ENCODE measurements around the gene DSG2. TPM values are rescaled to one million over a fixed set of nuclear protein-coding genes. Genes with fewer than 3 reads are reported as not detected.

The DSG2 gene
- total RNA-seq (98.1 and 105 TPM in 2 replicates), polyA plus RNA-seq (67.7 and 68.1 TPM in 2 replicates)

GRCh38 chr18:31497836-31498573 lies at the start of gene DSG2:
DSG2 (plus strand) TSS chr18:31498177; CDS start chr18:31498252, 75 bp downstream.
- Histone ChIP-seq H3K4me2 (peak within 1 kb of the TSS; percentile 80), H3K4me1 (ENCODE audit: insufficient read depth) (peaks cover 10% of the 10 kb centered on the region), H3K79me2 (peaks cover 40% of the 10 kb centered on the region), H3K27ac (peak within 1 kb of the TSS; percentile 87), H2AFZ (peak within 1 kb of the TSS; percentile 96), H3K9me3 (ENCODE audit: low read depth) (no peaks in the 10 kb centered on the region), H3K4me3 (peak within 1 kb of the TSS; percentile 55), H3K36me3 (replicated peaks; ENCODE audit: insufficient read depth, low read depth) (no peaks in the 10 kb centered on the region), H3K27me3 (no peaks in the 10 kb centered on the region), H4K20me1 (ENCODE audit: insufficient read depth, poor library complexity, severe bottlenecking) (no peaks in the 10 kb centered on the region), H3K9me2 (replicated peaks; ENCODE audit: insufficient read depth) (no peaks in the 10 kb centered on the region)
- TF ChIP-seq EZH2 (IDR thresholded peaks at IDR 0.05; ENCODE audit: borderline replicate concordance) (no peak), EZH2phosphoT487 (IDR thresholded peaks at IDR 0.05; ENCODE audit: low read depth, severe bottlenecking, unreplicated experiment) (no peak), CTCF (IDR thresholded peaks at IDR 0.05; ENCODE audit: poor library complexity) (no peak)
- DNase-seq (ENCODE audit: low spot score), result peak; percentile 91
- WGBS (ENCODE audit: low lambda C conversion rate, missing lambda C conversion rate), result under 1% methylated on average over 39 of the region's 79 CpGs

- H3K27ac ChIP-seq, result no peak overlapping the region
- H3K4me3 ChIP-seq, result no peak overlapping the region
- no peaks in the 10 kb centered on the region for H3K36me3 ChIP-seq (replicated peaks; ENCODE audit: insufficient read depth, low read depth)
- no peaks in the 10 kb centered on the region for H3K9me3 ChIP-seq (ENCODE audit: low read depth)
- H3K79me2 ChIP-seq, result no peaks in the 10 kb centered on the region
- no peaks in the 10 kb centered on the region for H3K4me1 ChIP-seq (ENCODE audit: insufficient read depth)
- no peak overlapping the region for H2AFZ ChIP-seq
- no peak overlapping the region for H3K4me2 ChIP-seq
- no peak for TF ChIP-seq CTCF (IDR thresholded peaks at IDR 0.05; ENCODE audit: poor library complexity)
- no peak for TF ChIP-seq EZH2 (IDR thresholded peaks at IDR 0.05; ENCODE audit: borderline replicate concordance)
- no peak for TF ChIP-seq EZH2phosphoT487 (IDR thresholded peaks at IDR 0.05; ENCODE audit: low read depth, severe bottlenecking, unreplicated experiment)
- no peaks in the 10 kb centered on the region for H3K9me2 ChIP-seq (replicated peaks; ENCODE audit: insufficient read depth)
- H3K27me3 ChIP-seq, result no peaks in the 10 kb centered on the region
- no peaks in the 10 kb centered on the region for H4K20me1 ChIP-seq (ENCODE audit: insufficient read depth, poor library complexity, severe bottlenecking)
- DNase-seq (ENCODE audit: low spot score), result no peak
Measured at GRCh38 chr18:31450409-31450808, 47.6 kb upstream of the DSG2 start.

- H2AFZ ChIP-seq, result no peak overlapping the region
- H3K9me3 ChIP-seq (ENCODE audit: low read depth), result no peaks in the 10 kb centered on the region
- no peaks in the 10 kb centered on the region for H3K4me1 ChIP-seq (ENCODE audit: insufficient read depth)
- no peak for TF ChIP-seq CTCF (IDR thresholded peaks at IDR 0.05; ENCODE audit: poor library complexity)
- TF ChIP-seq EZH2phosphoT487 (IDR thresholded peaks at IDR 0.05; ENCODE audit: low read depth, severe bottlenecking, unreplicated experiment), result no peak
- TF ChIP-seq EZH2 (IDR thresholded peaks at IDR 0.05; ENCODE audit: borderline replicate concordance), result no peak
- DNase-seq (ENCODE audit: low spot score), result no peak
- H3K27me3 ChIP-seq, result no peaks in the 10 kb centered on the region
- H3K9me2 ChIP-seq (replicated peaks; ENCODE audit: insufficient read depth), result no peaks in the 10 kb centered on the region
- H3K79me2 ChIP-seq, result no peaks in the 10 kb centered on the region
- no peaks in the 10 kb centered on the region for H3K36me3 ChIP-seq (replicated peaks; ENCODE audit: insufficient read depth, low read depth)
- H3K4me3 ChIP-seq, result no peak overlapping the region
- H4K20me1 ChIP-seq (ENCODE audit: insufficient read depth, poor library complexity, severe bottlenecking), result no peaks in the 10 kb centered on the region
- no peak overlapping the region for H3K27ac ChIP-seq
- WGBS (ENCODE audit: low lambda C conversion rate, missing lambda C conversion rate), result 68% methylated on average over 1 of the region's 1 CpG
- no peak overlapping the region for H3K4me2 ChIP-seq
Measured at GRCh38 chr18:31451625-31452024, 46.4 kb upstream of the DSG2 start.
